Activated B cell treated with CpG ODN at 0.5 μM for 24 hours (primary cell): ENCODE data around the gene RND1. TPM values are rescaled to one million over a fixed set of nuclear protein-coding genes. Genes with fewer than 3 reads are reported as not detected.

Experiments used
- ATAC-seq: fragments of 200-7000 bp; cut with Tn5 transposase; one replicate; pipeline ENCODE4 v1.10.0; 2021; ENCODE audit warnings: low read depth, mild to moderate bottlenecking, moderate library complexity
- CTCF ChIA-PET: fragments of 350-600 bp; sonication (Branson Sonifier 250); formaldehyde crosslinking; loops from one replicate; lab custom pipeline; 2021; ENCODE audit warnings: antibody characterized with exemption; lab: Charles Lee
- POLR2A ChIA-PET: fragments of 350-600 bp; sonication (Branson Sonifier 250); formaldehyde crosslinking; loops from one replicate; lab custom pipeline; 2021; ENCODE audit warnings: antibody characterized with exemption; lab: Charles Lee
- DNase-seq: peaks from one replicate; pipeline ENCODE4 v3.0.0; 2022
- H3K27ac Mint-ChIP-seq: one replicate; pipeline ENCODE4 v1.8.0; 2020; ENCODE audit warnings: mixed read lengths
- H3K27me3 Mint-ChIP-seq: one replicate; pipeline ENCODE4 v1.8.0; 2021; ENCODE audit warnings: mixed read lengths
- H3K36me3 Mint-ChIP-seq: one replicate; pipeline ENCODE4 v1.8.0; 2021; ENCODE audit warnings: low read depth, mixed read lengths
- H3K4me1 Mint-ChIP-seq: one replicate; pipeline ENCODE4 v1.8.0; 2021; ENCODE audit warnings: mixed read lengths
- H3K4me3 Mint-ChIP-seq: one replicate; pipeline ENCODE4 v1.8.0; 2020; ENCODE audit warnings: mild to moderate bottlenecking, mixed read lengths
- H3K9me3 Mint-ChIP-seq: one replicate; pipeline ENCODE4 v1.8.0; 2020; ENCODE audit warnings: mixed read lengths
- CTCF ChIP-seq: fragments of 200-600 bp; IDR thresholded peaks from one replicate; pipeline ENCODE4 v1.8.0; 2022; ENCODE audit warnings: antibody characterized with exemption, mild to moderate bottlenecking
- intact Hi-C: fragments of 100-400 bp; cut with micrococcal nuclease; formaldehyde crosslinking; loops from one replicate; pipeline ENCODE4 v1.15.1; 2024
- total RNA-seq: library from RNA; stranded (reverse); gene quantifications from 2 replicates; pipeline ENCODE4 v1.2.3, GENCODE V29; 2022

Gene RND1
- total RNA-seq, 1 donor from 2014 or later = 5.9 TPM

GRCh38 chr12:48824905-48825304 is 40.8 kb downstream of the RND1 start:
- Mint-ChIP-seq H3K4me1 (no peaks in the 10 kb centered on the region), H3K36me3 (peaks cover 18% of the 10 kb centered on the region), H3K27ac (no peak overlapping the region), H3K9me3 (no peaks in the 10 kb centered on the region), H3K4me3 (no peak overlapping the region), H3K27me3 (no peaks in the 10 kb centered on the region)
- TF ChIP-seq CTCF = no peak
- DNase-seq (no peak), ATAC-seq (no peak)
- CTCF ChIA-PET = no interaction called here
- intact Hi-C loops = no loop called here
- POLR2A ChIA-PET = no interaction called here

GRCh38 chr12:48824112-48824511 is 41.6 kb downstream of the RND1 start:
- H3K9me3 Mint-ChIP-seq = no peaks in the 10 kb centered on the region
- intact Hi-C loops = no loop called here
- H3K27ac Mint-ChIP-seq = no peak overlapping the region
- DNase-seq = no peak
- POLR2A ChIA-PET = interaction anchor here (0.6 kb wide), 1 partner anchor 892 kb away, joined by 3 read pairs; no protein-coding TSS in a partner anchor
- no peak overlapping the region for H3K4me3 Mint-ChIP-seq
- H3K36me3 Mint-ChIP-seq = peaks cover 10% of the 10 kb centered on the region
- no peak for TF ChIP-seq CTCF
- no peaks in the 10 kb centered on the region for H3K27me3 Mint-ChIP-seq
- CTCF ChIA-PET = interaction anchor here (0.9 kb wide), 1 partner anchor 9 kb away, joined by 3 read pairs; no protein-coding TSS in a partner anchor
- H3K4me1 Mint-ChIP-seq = peaks cover under 1% of the 10 kb centered on the region
- peak; percentile 42 for ATAC-seq

GRCh38 chr12:48823281-48823680 is 42.4 kb downstream of the RND1 start:
- ATAC-seq (no peak), DNase-seq (no peak)
- peaks cover 6% of the 10 kb centered on the region for H3K4me1 Mint-ChIP-seq
- intact Hi-C loops = no loop called here
- POLR2A ChIA-PET = interaction anchor here (0.6 kb wide), 1 partner anchor 893 kb away, joined by 3 read pairs; no protein-coding TSS in a partner anchor
- H3K27ac Mint-ChIP-seq = no peak overlapping the region
- no peak for TF ChIP-seq CTCF
- H3K36me3 Mint-ChIP-seq = peaks cover 1% of the 10 kb centered on the region
- H3K4me3 Mint-ChIP-seq = no peak overlapping the region
- H3K27me3 Mint-ChIP-seq = no peaks in the 10 kb centered on the region
- H3K9me3 Mint-ChIP-seq = no peaks in the 10 kb centered on the region
- CTCF ChIA-PET = no interaction called here

GRCh38 chr12:48822711-48823110 is 43.0 kb downstream of the RND1 start:
- DNase-seq (no peak), ATAC-seq (no peak)
- Mint-ChIP-seq H3K27me3 (peaks cover 1% of the 10 kb centered on the region), H3K9me3 (no peaks in the 10 kb centered on the region), H3K4me1 (peaks cover 11% of the 10 kb centered on the region), H3K27ac (no peak overlapping the region), H3K36me3 (no peaks in the 10 kb centered on the region), H3K4me3 (no peak overlapping the region)
- no peak for TF ChIP-seq CTCF
- CTCF ChIA-PET = no interaction called here
- intact Hi-C loops = no loop called here
- POLR2A ChIA-PET = no interaction called here

GRCh38 chr12:48822139-48822538 is 43.5 kb downstream of the RND1 start:
- CTCF ChIA-PET = no interaction called here
- H3K27ac Mint-ChIP-seq = no peak overlapping the region

More at GRCh38 chr12:48822139-48822538, 43.5 kb downstream of the RND1 start:
- Mint-ChIP-seq H3K4me1 (peaks cover 16% of the 10 kb centered on the region), H3K27me3 (peaks cover 4% of the 10 kb centered on the region), H3K9me3 (no peaks in the 10 kb centered on the region), H3K36me3 (no peaks in the 10 kb centered on the region), H3K4me3 (no peak overlapping the region)
- POLR2A ChIA-PET = no interaction called here
- no peak for DNase-seq
- no peak for ATAC-seq
- intact Hi-C loops = no loop called here
- TF ChIP-seq CTCF = no peak
